PFSK-1 (cell line): ENCODE data around the gene MBD5.

Source experiments
- FOXP2 ChIP-seq: optimal IDR thresholded peaks from 2 replicates; pipeline ENCODE3; 2011; ENCODE audit warnings: borderline replicate concordance, control low read depth, inconsistent platforms; ENCODE audit not compliant: insufficient read depth; ENCODE audit errors: extremely low read length, extremely low read depth
- POLR2AphosphoS5 ChIP-seq: IDR thresholded peaks from 2 replicates; pipeline ENCODE4 v1.6.1; 2012; ENCODE audit warnings: low read depth, mild to moderate bottlenecking, control low read depth, low read length, moderate library complexity
- SIN3A ChIP-seq: IDR thresholded peaks from 2 replicates; pipeline ENCODE4 v1.6.1; 2012; ENCODE audit warnings: mild to moderate bottlenecking, low read length, moderate library complexity, borderline replicate concordance; ENCODE audit not compliant: insufficient read depth
- TAF1 ChIP-seq: IDR thresholded peaks from 2 replicates; pipeline ENCODE4 v1.6.1; 2012; ENCODE audit warnings: low read length, control low read depth, borderline replicate concordance; ENCODE audit not compliant: insufficient read depth
- TF ChIP-seq, protein P1 (sequence below), 2 experiments: IDR thresholded peaks; 2 replicates each; pipeline versions ENCODE4 v1.6.1 to v1.8.0; 2011 to 2012; ENCODE audit warnings: low read depth in 2 of 2, low read length in 2 of 2, control low read depth in 1 of 2, inconsistent platforms in 1 of 2, mild to moderate bottlenecking in 1 of 2, moderate library complexity in 1 of 2; ENCODE audit not compliant: insufficient read depth in 1 of 2

MBD5 gene

DNA sequence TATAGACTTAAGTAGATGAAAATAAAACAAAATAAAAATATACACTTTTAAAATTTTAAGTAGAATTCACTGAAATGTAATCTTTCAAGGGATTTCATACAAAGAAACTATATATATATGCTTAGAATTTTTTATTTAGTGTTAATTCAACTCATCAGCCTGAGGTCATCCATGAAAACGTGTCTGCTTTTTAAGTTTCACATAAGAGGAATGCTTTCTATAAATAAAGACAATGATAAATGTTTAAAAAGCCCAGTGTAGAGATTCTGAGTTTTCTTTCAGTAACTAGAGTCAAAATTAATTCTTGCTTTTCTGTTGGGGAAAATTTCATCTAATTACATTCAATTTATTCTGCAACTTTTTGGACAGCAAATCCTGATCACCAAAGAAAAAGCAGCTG lies 213.3 kb downstream of the MBD5 start:
- TF ChIP-seq SIN3A (no peak), POLR2AphosphoS5 (no peak), FOXP2 (no peak), TAF1 (no peak)
- TF ChIP-seq, protein P1, sequence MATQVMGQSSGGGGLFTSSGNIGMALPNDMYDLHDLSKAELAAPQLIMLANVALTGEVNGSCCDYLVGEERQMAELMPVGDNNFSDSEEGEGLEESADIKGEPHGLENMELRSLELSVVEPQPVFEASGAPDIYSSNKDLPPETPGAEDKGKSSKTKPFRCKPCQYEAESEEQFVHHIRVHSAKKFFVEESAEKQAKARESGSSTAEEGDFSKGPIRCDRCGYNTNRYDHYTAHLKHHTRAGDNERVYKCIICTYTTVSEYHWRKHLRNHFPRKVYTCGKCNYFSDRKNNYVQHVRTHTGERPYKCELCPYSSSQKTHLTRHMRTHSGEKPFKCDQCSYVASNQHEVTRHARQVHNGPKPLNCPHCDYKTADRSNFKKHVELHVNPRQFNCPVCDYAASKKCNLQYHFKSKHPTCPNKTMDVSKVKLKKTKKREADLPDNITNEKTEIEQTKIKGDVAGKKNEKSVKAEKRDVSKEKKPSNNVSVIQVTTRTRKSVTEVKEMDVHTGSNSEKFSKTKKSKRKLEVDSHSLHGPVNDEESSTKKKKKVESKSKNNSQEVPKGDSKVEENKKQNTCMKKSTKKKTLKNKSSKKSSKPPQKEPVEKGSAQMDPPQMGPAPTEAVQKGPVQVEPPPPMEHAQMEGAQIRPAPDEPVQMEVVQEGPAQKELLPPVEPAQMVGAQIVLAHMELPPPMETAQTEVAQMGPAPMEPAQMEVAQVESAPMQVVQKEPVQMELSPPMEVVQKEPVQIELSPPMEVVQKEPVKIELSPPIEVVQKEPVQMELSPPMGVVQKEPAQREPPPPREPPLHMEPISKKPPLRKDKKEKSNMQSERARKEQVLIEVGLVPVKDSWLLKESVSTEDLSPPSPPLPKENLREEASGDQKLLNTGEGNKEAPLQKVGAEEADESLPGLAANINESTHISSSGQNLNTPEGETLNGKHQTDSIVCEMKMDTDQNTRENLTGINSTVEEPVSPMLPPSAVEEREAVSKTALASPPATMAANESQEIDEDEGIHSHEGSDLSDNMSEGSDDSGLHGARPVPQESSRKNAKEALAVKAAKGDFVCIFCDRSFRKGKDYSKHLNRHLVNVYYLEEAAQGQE (IDR thresholded peaks at IDR 0.05; ENCODE audit: insufficient read depth in 1 of 2, low read depth in 2 of 2, low read length in 2 of 2), result no peak

DNA sequence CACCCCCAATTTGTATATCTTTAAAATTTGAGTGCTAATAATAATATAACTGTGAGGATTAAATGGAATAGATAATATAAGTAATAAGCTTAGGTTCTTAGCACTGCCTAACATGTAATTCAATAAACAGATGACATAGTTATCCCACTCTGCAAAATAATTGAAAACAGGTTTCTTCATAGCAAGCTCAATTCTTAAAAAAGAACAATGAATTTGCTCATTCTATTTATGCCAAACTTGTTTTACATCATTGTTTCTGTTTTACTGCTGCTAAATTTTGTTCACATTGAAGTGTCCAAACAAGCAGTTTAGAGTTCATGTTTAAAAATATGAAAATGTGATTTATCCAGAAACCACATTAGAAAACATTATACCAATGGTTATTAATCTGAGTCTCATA lies 217.0 kb downstream of the MBD5 start:
- TF ChIP-seq POLR2AphosphoS5, result no peak

DNA sequence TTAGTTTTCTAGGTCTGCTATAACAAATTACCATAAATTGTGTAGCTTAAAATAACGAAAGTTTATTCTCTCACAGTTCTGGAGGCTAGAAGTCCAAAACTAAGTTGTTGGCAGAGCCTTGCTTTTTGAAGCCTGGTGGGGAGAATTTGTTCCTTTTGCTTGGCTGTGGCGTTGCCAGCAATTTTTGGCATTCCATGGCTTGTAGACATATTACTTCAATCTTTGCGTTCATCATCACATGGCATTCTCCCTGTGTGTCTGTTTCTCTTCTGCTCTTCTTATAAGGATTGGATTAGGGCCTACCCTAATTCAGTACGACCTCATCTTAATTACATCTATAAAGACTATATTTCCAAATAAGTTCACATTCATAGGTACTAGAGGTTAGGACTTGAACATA lies 217.7 kb downstream of the MBD5 start:
- TF ChIP-seq SIN3A, result no peak

DNA sequence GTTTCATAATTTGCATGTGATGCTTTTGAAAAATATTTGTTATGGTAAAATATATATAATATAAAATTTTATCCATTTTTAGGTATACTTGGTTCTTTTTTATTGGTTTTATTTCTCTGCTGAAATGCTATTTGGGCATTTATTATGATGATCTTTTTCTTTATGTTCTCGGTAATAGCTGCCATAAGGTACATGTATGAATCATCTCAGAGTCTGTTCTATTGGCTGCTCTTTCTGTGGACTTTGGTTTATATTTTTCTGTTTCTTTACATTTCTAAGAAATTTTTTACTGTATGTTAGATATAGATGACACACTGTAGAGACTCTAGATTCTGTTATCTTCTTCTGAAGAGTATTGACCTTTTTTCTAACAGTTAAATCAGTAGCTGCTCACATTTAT lies 219.9 kb downstream of the MBD5 start:
- TF ChIP-seq SIN3A (no peak), POLR2AphosphoS5 (no peak), FOXP2 (no peak), TAF1 (no peak)
- TF ChIP-seq, protein P1 (IDR thresholded peaks at IDR 0.05; ENCODE audit: insufficient read depth in 1 of 2, low read depth in 2 of 2, low read length in 2 of 2), result no peak

DNA sequence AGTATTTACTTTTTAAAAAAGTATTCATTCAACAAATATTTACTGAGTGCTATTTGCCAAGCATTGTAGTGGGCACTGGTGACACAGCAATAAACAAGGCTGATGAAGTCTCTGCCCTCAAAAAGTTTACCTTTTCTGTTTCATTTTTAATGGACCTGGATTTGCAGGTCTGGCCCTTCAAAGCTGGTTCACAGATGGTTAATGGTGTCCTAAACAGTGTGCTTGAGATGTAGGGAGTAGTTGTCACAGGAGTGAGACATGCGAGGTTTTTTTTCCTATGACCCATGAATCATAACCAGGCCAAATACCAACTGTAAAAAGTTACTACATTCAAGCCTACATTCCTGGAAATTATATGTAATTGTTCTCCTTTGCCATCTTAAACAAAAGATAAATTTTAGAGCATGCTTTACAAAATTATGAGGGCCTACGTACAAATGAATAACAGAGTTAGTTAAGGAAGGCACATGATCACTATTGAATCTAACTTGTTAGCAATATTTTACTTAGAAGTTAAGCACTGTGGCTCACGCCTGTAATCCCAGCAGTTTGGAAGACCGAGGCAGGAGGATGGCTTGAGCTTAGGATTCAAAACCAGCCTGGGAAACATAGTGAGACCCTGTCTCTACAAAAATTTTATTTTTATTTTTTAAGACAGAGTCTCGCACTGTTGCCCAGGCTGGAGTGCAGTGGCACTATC lies 223.9 kb downstream of the MBD5 start:
- TF ChIP-seq FOXP2 (no peak), TAF1 (no peak), POLR2AphosphoS5 (no peak), SIN3A (no peak)
- TF ChIP-seq, protein P1 (IDR thresholded peaks at IDR 0.05; ENCODE audit: insufficient read depth in 1 of 2, low read depth in 2 of 2, low read length in 2 of 2), result no peak

DNA sequence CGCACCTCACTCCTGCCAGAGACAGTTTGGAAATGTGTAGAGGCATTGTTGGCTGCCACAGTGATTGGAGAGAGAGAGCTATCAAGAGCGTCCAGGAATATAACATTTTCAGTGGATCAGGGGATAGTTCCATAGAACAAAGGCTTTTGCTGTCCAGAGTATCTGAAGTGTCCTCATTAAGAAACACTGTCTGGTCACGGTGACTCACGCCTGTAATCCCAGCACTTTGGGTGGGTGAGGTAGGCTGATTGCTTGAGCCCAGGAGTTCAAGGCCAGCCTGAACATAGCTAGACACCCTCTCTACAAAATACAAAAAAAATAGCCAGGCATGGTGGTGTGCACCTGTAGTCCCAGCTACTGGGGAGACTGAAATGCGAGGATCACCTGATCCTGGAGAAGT lies 231.1 kb downstream of the MBD5 start:
- TF ChIP-seq TAF1 (no peak), SIN3A (no peak), FOXP2 (no peak)

DNA sequence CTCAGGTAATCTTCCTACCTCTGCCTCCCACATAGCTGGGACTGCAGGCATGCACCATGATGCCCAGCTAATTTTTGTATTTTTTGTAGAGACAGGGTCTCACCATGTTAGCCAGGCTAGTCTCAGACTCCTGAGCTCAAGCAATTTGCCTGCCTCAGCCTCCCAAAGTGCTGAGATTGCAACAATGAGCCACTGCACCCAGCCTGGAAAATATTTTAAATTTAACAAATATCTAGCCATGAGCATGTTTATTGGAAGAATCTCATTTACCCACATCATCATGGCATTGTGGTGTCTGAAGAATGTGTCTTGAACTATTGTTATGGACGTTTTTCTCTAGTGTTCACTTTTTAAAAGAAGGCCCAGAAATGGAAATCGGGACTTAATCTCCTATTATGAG lies 231.8 kb downstream of the MBD5 start:
- TF ChIP-seq POLR2AphosphoS5, result no peak
- TF ChIP-seq SIN3A, result no peak
- TF ChIP-seq, protein P1 (IDR thresholded peaks at IDR 0.05; ENCODE audit: insufficient read depth in 1 of 2, low read depth in 2 of 2, low read length in 2 of 2), result no peak
- no peak for TF ChIP-seq TAF1
- no peak for TF ChIP-seq FOXP2
